Measurements from ENCODE around the gene MAMDC2.

GRCh38 chr9:70058569-70059116 lies 15.0 kb downstream of the MAMDC2 start:
- TF ChIP-seq EP300 (IDR thresholded peaks at IDR 0.05) (no peak), CTCF (IDR thresholded peaks at IDR 0.05) (no peak)
